NCI-H187 (cell line): ENCODE results near the gene UBC.
"Not testable (repeated sequence)": the region's sequence is repeated elsewhere in the genome, so short reads cannot be mapped to it uniquely, and the experiment has no call there.

ENCODE experiments used
- DNase-seq, 2 experiments: peaks; one replicate each; lab custom pipeline; 2025; lab: John Stamatoyannopoulos, UW

Gene UBC

DNA sequence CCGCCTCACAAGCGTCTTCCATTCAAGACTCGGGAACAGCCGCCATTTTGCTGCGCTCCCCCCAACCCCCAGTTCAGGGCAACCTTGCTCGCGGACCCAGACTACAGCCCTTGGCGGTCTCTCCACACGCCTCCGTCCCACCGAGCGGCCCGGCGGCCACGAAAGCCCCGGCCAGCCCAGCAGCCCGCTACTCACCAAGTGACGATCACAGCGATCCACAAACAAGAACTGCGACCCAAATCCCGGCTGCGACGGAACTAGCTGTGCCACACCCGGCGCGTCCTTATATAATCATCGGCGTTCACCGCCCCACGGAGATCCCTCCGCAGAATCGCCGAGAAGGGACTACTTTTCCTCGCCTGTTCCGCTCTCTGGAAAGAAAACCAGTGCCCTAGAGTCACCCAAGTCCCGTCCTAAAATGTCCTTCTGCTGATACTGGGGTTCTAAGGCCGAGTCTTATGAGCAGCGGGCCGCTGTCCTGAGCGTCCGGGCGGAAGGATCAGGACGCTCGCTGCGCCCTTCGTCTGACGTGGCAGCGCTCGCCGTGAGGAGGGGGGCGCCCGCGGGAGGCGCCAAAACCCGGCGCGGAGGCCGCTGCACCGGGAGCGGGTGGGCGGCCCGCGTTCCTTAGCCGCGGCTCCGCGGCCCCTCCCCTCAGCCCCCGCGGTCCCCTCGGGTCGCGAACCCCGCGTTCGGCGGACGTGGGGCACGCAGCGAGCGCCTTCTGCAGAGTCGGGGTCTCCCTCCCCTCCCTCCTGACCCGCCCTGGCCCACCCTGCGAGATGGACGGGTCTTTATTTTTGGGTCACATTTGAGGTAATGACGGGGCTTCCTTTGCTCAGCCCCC, at the start of gene UBC:
Gene UBC, minus strand, starts transcription at position 259 of the 847 bp plus-strand sequence. CDS start 879 bp downstream, outside the sequence.
- no peak for DNase-seq

DNA sequence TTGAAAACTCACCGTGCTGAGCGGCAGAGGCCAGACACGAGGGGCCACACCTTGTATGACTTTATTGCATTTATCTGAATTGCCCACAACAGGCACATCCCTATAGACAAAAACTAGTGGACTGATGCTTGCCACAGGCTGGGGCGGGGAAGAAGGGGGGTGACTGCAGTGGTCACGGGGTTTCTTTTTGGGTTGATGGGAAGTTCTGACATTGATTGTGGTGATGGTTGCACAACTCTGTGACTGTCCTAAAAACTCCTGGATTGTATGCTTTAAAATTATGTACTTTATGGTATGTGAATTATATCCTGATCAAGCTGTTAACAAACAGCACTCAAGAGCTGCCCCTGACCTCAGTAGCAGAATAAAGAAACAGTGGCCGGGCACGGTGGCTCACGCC, 48.8 kb upstream of the UBC start:
- DNase-seq, result no peak

DNA sequence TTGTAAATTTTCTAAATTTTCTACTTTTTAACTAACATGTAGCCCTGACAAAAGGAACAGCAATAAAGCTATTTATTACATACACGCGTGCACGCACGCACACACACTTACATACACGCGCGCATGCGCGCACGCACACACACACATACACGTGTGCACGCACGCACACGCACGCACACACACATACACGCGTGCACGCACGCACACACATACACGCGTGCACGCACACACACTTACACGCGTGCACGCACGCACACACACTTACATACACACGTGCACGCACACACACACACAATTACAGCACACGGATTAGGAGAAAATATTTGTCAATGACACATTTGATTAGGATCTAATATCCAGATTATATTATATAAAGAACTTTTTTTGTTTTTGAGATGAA, 46.6 kb upstream of the UBC start:
- DNase-seq, result no peak

DNA sequence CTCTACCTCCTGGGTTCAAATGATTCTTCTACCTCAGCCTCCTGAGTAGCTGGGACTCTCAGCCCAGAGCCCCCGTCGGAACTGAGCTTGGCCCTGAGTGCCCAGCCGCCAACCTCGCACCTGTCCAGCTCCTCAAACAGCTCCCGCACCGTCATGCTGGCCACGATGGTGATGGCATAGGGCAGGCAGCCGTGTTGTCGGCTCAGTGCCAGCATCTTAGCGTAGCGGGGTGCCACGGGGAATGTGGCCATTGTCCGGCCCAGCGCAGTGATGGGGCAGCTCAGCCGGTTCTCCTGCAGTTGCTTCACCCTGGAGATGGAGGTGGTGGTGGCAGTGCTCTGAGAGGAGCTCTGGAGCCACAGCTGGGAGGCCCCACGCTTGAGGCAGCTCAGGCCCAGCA, 42.1 kb upstream of the UBC start:
- no peak for DNase-seq

DNA sequence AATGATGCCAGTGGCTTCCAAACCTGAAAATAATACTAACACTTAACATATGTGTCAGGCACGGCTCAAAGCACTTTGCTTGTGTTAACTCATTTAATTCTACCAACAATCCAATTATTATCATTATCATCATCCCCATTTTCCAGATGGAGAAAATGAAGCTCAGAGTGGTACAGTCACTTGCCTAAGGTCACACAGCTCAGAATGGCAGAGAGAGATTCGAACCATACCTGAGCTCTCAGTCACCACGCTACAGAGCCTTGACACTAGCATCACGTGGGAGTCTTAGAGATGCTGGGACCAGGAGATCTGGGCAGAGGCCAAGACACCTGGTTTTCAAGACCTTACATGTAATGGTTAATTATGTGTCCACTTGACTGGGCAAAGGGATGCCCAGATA, 40.3 kb upstream of the UBC start:
- no peak for DNase-seq

DNA sequence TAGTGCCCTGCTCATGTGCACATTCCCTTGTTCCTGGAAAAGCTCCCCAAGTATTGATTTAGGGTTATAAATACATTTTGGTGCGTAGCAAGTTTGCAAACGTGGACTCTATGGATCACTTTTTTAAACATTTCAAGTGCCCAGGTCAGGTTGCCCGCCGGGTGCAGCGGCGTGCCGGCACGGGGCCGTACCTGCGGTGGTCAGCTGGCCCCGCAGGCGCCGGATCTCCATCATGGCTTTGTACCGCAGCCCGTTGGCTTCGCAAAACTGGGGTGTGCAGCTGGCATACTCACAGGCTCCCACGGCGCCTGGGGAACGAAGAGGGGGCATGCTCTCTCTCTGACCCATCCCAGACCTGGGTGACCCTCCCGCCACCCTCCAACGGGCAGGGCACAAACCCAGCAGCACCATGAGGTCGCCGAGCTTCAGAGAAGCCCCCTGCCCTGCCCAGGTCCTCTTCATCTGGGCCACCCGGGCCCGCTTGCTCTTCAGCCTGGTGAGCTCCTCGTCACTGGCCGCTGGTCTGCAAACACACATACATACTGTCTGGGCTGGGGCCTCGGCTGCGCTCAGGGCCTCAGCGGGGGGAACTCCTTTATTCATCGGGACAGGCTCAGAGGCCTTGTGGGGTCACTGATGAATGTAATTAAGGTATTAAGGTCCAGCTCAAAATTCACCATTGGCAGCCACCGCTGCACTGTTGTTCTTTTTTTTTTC, 39.4 kb upstream of the UBC start:
- no peak for DNase-seq

DNA sequence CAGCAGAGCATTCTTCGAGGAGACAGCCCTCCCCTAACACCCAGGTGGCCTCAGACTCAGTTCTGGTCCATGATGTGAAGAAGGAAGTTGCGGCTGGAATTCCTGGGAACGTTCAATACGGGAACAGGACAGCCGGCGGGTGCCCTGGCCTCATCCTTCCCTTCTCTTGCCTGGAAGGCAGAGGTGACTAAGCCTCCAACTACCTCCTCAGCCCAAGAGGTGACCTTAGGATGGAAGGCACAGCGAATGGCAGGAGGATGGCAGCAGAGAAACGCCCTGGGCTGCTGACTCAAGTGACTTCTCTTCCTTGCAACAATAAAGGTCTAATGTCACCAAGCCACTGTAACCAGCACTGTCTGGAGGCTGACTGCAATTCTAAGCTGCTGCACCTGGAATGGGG, 38.4 kb upstream of the UBC start:
- no peak for DNase-seq

DNA sequence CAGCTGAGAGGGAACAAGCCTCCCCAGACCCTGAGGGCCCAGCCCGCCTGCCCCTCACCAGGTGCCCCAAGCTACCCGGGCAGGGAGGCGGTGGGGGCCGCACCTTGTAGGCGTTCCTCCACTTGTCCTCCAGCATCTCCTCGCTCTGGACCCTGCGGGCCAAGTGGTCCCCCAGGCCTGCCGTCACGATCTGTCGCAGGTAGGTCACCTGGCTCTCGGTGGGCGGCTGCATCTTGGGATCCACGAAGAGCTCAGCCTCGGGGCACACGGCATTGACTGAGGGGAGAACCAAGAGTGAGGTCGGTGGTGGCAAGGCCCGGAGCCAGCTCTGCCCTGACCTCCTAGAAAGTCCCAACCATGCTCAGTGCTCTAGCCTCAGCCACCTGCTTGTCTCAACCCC, 37.8 kb upstream of the UBC start:
- DNase-seq, result no peak

DNA sequence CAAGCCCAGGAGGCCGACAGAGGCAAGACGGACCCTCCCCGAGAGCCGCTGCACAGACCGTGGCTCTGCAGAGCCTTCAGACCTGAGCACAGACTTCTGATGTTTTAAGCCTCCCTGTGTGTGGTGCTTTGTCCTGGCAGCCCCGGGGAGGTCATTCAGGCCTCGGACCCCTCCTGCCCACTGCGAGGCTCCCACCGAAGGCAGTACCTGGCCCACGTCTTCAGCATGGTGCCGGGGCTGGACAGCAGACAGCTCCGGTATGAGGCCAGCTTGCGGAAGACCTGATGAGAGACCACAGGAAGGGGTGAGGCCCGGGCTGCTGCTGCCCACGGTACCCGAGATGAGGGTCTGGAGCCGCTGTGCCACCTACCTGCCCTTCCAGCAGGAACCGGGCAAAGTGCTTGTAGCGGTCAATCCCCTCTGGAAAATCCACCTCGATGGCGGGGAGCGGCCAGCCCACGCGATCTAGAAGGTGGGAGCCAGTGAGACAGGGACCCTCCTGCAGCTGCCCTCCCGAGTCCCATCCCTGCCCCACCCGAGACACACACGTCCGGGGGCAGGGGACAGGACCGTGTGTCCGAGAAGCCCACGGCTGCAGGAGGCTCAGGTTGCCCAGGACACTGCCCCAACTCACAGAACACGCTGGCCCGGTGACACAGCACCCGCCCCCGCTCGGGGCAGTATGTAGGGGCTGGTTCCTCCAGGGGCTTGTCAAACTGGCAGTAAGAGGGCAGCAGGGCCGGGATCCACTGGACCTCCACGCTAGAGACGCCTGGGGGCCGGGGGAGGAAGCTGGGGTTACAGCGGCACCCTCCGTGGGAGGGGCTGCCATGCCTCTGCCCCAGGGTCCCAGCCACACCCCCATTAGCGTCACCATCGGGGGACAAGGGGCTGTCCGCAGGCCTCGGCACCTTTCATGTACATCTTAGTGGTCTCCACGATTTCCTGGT, 35.6 kb upstream of the UBC start:
- DNase-seq, result no peak

DNA sequence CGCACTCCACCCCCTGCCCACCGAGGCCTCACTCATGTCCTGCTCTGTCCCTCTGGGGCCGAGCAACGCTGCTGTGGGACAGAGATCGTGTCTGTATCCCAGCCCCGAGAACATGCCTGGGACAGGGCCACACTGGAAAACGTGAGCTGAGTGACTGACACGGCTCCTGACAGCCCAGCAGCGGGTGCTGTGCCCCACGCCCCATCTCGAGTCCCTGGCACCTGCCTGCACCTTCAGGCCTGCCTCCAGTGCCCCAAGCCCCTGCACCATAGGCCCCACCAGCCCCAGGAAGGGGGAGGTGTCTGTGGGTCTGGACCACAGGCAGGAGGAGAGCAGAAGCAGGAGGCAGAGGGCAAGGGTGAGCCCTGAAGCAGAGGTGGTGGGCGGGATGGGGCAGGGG, 34.6 kb upstream of the UBC start:
- DNase-seq, result no peak

DNA sequence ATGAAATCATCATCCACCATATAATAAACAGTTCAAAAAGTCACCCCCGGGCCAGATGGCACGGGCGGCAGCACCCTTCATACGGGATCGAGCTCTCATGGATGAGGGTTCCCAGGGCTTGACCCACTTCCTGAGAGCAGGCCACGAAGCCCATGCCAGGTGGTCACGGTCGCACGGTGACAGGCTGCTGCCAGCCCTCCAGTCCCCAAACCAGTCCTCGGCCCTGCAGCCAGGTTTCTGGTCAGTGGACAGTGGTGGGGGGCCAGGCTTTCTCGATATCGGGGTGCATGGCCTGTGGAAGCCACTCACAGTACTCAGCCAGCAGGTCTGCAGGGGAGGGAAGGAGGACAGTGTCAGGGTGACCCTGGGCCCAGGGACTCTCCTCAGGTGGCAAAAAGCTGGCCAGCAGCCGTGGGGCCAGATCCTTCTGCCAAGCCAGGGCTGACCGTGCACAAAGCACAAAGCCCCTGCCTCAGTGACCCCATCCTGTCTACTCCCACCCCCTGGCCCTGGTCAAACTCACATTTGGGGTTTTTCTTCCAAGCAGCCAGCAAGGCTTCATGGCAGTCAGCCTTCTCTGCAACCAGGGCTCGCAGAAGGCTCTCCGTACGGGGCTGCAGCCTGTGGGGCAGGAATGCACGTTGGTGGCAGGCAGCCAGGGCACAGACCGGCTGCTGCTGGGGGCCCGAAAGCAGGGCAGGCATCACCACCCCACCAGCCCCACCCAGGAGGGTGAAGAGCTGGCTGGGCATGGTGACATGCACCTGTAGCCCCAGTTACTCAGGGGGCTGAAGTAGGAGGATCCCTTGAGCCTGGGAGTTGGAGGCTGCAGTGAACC, 33.3 kb upstream of the UBC start:
- DNase-seq, result no peak

DNA sequence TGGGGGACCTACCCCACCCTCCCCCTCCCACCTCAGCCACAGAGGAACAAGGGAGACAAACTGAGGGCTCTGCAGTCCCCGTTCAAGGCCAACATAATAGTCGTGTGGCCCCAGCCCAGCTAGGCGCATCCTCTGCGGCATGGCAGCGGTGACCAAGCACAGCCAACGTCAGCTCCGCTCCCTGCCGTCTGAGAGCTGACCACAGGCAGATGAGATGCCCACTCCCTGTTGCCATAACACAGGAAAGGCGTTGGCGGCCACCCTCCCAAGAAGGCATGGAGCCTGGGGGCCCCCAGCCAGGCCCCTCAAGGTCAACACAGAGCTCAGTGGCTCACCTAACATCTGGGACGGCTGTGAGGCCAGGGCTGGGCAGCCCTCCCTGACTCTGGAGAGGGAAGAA, 32.6 kb upstream of the UBC start:
- no peak for DNase-seq

DNA sequence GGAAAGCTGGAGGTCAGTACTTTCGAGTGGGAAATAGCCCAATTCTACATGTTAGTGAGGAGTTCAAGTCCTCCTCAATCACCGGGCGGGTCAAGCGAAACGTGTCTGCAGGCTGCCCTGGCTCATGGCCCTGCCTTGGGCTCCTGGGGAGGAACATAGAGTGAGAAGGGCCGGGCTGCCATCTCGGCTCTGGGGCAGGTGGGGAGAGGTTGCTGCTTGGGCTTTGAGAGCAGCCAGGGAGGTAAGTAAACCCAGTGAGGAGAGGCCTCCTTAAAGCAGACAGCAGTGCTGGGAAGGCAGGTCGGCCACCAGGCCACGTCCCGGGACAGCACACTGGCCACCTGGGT, 32.0 kb upstream of the UBC start:
- DNase-seq, result no peak

DNA sequence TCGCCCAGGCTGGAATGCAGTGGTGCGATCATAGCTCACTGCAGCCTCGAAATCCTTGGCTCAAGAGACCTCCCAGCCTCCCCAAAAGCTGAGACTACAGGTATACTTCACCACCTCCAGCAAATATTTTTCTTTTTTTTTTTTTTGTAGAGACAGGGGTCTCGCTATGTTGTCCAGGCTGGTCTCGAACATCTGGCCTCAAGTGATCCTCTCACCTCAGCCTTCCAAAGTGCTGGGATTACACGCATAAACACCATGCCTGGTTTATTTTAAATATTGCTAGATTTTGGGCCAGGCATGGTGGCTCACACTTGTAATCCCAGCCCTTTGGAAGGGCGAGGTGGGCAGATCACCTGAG, 26.7 kb upstream of the UBC start:
- DNase-seq, result no peak

DNA sequence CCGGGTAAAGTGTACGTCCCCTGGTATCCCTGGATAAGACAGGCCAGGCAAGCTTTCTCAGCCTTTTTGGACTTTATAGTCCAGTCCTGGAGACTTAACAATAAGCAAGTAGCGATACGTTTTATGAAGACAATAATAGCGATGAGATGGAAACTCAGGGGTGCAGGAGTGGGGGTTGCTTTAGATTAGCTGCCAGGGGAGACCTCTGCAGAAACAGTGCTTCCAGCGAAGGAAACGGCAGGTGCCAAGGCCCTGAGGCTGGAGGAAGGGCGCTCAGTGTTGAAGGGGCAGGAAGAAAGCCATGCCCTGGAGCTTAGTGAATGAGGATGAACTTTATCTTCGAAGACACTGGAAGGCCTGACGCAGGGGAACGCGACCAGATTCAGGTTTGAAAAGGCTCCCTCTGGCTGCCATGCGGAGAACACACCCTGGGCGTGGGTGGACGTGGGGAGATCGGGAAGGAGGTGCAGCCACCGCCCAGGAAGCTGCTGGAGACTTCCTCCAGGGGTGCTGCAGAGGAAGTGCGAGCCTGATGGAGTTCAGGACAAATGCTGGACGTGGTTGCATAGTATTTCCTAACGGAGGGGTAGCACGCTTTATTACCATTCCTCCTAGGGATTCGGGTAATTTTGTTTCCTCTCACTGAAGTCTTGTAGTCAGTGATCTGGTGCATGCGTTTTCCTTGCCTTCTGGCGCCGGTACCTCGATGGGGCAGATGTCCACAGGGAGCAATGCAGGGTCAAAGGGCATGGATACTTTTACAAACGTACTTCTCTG, 26.1 kb upstream of the UBC start:
- DNase-seq, result no peak

DNA sequence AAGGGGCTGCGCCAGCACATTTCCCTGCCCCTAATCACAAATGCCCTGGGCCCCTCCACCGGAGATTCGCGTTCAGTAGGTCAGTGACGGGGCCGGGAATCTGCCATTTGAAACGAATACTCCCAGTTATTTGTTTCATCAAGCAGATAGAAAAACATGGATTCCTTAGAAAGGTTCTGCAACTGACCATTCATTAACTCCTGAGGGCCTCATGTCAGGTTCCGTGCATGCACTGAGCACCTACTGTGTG, 25.6 kb upstream of the UBC start:
- DNase-seq, result no peak

DNA sequence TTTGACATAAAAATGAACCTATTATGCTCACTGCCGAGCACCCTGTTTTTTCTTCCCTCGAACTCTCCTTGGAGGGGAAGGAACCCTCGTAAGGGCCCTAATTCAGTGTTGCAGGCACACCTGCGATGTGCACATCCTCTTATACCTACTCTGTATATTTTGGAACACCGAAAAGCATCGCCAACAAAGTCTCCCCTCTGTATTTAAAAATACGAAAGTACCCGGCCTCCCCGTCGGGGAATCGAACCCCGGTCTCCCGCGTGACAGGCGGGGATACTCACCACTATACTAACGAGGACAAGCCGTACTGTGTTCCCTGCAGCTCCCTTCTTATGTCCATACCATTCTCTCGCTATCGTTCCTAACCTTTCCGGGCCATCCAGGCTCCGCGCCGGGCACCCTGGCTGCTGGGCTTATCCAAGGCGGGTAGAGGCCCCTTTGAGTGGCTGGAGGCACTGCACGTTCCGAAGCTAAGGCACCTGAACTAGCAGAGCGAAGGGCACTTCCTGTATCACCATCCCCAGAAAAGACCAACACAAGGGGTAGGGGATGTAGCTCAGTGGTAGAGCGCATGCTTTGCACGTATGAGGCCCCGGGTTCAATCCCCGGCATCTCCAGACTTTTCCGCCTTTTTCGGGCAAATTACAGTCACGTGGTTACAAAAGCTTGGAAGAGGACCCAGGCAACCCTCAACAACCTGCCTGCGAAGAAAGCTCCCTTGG, 25.1 kb upstream of the UBC start:
- DNase-seq, result no peak

DNA sequence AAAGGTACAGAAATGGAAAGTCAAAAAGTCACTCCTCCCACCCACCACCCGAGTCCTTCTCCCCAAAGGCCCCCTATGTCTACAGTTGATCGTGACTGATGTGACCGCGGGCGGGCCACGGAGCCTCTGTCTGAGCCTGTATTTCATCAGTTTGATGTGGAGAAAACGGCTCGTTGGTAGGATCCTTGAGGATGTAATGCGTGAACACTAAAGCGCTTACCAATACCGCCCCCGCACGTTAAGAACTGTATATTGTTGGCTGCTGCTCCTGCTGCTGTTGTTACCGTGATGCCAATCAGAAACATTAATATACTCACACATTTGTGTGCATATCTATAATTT, 24.6 kb upstream of the UBC start:
- no peak for DNase-seq

DNA sequence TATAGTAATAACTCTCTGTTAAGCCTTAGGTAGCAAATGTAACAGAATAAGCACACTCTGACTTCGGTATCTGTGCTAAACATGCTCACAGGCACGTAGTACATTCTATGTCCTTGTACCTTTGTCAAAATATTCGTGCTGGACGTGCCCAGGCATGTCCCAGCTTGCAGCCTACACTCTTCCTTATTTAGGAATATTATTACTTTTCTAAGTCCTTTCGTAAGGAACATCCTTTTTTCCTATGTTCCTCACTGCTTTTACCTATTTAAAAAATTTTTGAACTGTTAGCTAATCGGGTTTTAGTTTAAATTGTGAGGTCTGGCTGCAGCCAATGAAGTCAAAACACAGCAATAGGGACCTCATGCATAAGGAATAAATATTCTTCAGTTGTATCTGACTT, 24.1 kb upstream of the UBC start:
- no peak for DNase-seq

DNA sequence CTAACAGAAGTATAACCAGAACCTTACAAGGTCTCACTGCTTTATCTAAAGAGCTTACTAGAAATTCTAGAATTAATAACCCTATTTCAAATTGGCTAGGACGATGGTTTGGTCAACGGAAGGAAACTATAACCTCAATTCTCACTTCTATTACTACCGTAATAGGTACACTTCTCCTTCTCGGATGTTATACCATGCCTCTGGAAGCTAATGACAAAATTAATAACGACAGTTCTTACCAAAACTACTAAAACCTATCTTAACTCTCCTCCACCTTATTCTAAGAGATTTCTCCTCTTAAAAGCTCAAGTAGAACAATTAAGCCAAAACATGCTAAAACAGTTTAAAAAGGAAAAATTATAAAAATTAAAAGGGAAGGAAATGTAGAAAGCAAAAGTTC, 23.7 kb upstream of the UBC start:
- no peak for DNase-seq

DNA sequence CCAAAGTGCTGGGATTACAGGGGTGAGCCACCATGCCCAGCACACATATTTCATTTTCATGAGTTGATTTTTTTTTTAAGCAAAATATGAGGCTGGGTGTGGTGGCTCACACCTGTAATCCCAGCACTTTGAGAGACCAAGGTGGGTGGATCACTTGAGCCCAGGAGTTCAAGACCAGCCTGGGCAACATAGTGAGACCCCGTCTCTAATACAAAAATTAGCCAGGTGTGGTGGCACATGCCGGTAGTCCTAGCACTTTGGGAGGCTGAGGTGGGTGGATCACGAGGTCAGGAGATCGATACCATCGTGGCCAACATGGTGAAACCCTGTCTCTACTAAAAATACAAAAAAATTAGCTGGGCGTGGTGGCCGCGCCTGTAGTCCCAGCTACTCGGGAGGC, 17.1 kb upstream of the UBC start:
- not testable (repeated sequence) for DNase-seq
